ENCODE data around the gene SMNDC1. TPM values are rescaled to one million over a fixed set of nuclear protein-coding genes. Genes with fewer than 3 reads are reported as not detected.
"Not testable (repeated sequence)": the region's sequence is repeated elsewhere in the genome, so short reads cannot be mapped to it uniquely, and the experiment has no call there.

The SMNDC1 gene
- total RNA-seq, 1 experiment from 2014 or later, result 48.2 TPM

DNA sequence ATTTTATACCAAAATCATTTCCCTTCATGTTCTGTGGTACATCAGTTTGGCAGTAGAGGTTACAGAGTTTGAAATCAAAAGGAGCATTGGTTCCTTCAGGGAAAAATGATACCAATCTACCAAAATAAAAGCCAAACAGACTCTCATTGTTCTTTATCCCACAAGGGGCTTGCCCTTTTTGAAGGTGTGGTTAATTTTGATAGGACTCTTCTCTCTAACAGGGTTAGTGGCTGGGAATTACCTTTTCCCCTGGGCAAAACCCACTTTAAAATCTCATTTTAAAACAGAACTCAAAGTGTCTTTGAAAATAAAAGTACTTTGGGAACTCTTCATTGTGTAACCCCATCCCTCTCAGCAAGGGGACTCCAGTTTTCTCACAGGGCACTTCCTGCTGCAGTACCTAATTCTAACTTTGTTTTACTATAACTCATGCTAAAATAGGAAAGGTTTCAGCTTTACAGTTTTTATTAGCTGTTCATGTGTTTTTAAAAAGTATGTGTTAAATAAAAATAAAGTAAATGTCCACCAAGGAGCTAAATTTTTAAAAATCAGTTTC lies 30.6 kb downstream of the SMNDC1 start:
- Mint-ChIP-seq H3K4me1 (ENCODE audit: insufficient read depth, unreplicated experiment) (peaks cover 16% of the 10 kb centered on the region), H3K36me3 (ENCODE audit: insufficient read depth, unreplicated experiment) (peaks cover 5% of the 10 kb centered on the region), H3K27ac (ENCODE audit: low read depth, unreplicated experiment) (peak overlapping the region; percentile 2), H3K4me3 (ENCODE audit: unreplicated experiment) (no peak overlapping the region), H3K27me3 (ENCODE audit: insufficient read depth, unreplicated experiment) (no peaks in the 10 kb centered on the region), H3K9me3 (ENCODE audit: unreplicated experiment) (no peaks in the 10 kb centered on the region)
- CTCF ChIA-PET, result interaction anchor here (1.3 to 3.7 kb wide), 5 partner anchors 50 to 390 kb away, joined by 4 to 42 read pairs (median 6); no protein-coding TSS in a partner anchor
- TF ChIP-seq, protein P1, sequence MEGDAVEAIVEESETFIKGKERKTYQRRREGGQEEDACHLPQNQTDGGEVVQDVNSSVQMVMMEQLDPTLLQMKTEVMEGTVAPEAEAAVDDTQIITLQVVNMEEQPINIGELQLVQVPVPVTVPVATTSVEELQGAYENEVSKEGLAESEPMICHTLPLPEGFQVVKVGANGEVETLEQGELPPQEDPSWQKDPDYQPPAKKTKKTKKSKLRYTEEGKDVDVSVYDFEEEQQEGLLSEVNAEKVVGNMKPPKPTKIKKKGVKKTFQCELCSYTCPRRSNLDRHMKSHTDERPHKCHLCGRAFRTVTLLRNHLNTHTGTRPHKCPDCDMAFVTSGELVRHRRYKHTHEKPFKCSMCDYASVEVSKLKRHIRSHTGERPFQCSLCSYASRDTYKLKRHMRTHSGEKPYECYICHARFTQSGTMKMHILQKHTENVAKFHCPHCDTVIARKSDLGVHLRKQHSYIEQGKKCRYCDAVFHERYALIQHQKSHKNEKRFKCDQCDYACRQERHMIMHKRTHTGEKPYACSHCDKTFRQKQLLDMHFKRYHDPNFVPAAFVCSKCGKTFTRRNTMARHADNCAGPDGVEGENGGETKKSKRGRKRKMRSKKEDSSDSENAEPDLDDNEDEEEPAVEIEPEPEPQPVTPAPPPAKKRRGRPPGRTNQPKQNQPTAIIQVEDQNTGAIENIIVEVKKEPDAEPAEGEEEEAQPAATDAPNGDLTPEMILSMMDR (IDR thresholded peaks at IDR 0.05; ENCODE audit: unreplicated experiment), result no peak
- no peak for DNase-seq (ENCODE audit: unreplicated experiment)
- intact Hi-C loops (cut with micrococcal nuclease), result no loop called here
- POLR2A ChIA-PET, result interaction anchor here (0.7 to 4.0 kb wide), 11 partner anchors 11 to 136 kb away, joined by 3 to 30 read pairs (median 5); partner anchors contain the start of gene SMNDC1
- BruUV-seq (replicated peaks), result no TSS peak

DNA sequence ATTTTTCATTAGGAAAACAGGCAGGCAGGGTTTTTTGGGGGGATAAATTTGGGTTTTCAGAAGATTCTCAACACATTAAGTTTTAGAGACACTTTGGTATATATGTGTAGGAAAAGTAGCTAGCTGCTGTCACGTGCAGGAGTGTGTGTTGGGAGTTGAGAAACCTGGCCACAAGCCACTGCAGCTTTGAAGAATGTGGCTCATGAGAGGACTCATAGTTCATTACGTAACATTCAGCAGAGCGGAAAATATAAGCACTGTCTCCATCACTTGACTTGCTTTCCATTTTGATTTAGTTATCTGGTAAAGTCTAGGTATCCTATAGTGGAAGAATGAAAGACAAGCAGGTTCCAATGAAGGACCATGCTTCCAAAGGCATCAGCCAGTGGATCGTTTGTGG lies 31.2 kb downstream of the SMNDC1 start:
- ChIA-PET POLR2A (interaction anchor here (0.6 to 4.0 kb wide), 8 partner anchors 31 to 136 kb away, joined by 3 to 30 read pairs (median 4); partner anchors contain the start of gene SMNDC1), CTCF (interaction anchor here (0.6 to 3.7 kb wide), 7 partner anchors 18 to 389 kb away, joined by 3 to 42 read pairs (median 4); no protein-coding TSS in a partner anchor)
- peaks cover 16% of the 10 kb centered on the region for H3K4me1 Mint-ChIP-seq (ENCODE audit: insufficient read depth, unreplicated experiment)
- BruUV-seq (replicated peaks), result no TSS peak
- peak; percentile 91 for DNase-seq (ENCODE audit: unreplicated experiment)
- no peak overlapping the region for H3K4me3 Mint-ChIP-seq (ENCODE audit: unreplicated experiment)
- no peaks in the 10 kb centered on the region for H3K9me3 Mint-ChIP-seq (ENCODE audit: unreplicated experiment)
- intact Hi-C loops (cut with micrococcal nuclease), result no loop called here
- TF ChIP-seq, protein P1 (IDR thresholded peaks at IDR 0.05; ENCODE audit: unreplicated experiment), result no peak
- peak overlapping the region; percentile 2 for H3K27ac Mint-ChIP-seq (ENCODE audit: low read depth, unreplicated experiment)
- peaks cover 5% of the 10 kb centered on the region for H3K36me3 Mint-ChIP-seq (ENCODE audit: insufficient read depth, unreplicated experiment)
- H3K27me3 Mint-ChIP-seq (ENCODE audit: insufficient read depth, unreplicated experiment), result no peaks in the 10 kb centered on the region

DNA sequence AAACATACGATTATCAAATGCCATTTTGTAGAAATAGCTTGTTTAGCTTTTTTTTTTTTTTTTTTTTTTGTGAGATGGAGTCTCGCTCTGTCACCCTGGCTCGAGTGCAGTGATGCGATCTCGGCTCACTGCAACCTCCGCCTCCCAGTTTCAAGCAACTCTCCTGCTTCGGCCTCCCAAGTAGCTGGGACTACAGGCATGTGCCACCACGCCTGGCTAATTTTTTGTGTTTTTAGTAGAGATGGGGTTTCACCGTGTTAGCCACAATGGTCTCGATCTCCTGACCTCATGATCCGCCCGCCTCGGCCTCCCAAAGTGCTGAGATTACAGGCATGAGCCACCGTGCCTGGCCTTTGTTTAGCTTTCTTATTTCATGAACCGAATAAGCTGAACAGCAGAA lies 31.7 kb downstream of the SMNDC1 start:
- CTCF ChIA-PET, result interaction anchor here (0.6 to 3.7 kb wide), 7 partner anchors 18 to 389 kb away, joined by 3 to 42 read pairs (median 4); no protein-coding TSS in a partner anchor

DNA sequence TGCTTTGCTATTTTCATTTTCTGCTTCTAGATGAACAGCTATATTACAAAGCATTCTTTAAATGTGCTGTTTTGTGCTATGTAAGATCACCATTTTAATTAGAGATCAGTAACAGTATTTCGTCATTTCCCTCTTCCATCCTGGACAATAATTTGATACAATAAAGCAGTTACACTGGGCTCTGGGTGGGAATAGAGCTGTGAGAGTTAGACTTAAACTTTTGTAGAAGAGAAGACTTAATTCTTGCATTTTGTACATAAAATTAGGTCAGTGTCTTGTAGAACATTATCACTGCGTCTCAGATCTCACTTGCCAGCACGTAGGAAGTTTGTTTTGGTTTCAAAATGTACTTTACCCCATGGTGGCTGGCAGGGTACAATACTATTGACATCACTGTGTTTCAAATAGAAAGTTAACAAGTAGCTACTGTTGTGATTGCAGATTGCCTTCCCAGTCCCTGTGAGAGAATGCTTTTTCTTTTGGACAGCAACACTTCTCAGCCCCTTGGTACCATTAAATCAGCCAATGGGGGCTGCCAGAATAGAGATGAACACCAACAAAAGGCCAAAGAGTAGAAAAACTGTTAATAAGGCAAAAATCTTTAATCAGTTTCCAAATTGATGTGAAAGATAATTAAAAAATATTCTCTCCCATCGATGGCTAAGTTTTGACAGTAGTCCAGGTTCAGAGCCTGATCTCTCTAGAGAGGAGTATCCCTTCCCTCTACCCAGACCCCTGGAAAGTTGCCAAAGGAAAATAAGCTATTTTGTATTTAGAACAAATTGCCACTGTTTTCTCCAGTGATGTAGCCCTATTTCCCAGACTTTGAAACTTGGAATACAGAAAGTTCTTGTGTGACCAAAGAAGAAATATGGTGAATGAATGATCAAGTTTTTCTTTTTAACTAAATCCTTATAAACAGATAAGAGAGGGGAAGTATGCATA lies 35.1 kb downstream of the SMNDC1 start:
- H3K9me3 Mint-ChIP-seq (ENCODE audit: unreplicated experiment), result no peaks in the 10 kb centered on the region
- intact Hi-C loops (cut with micrococcal nuclease), result no loop called here
- TF ChIP-seq, protein P1 (IDR thresholded peaks at IDR 0.05; ENCODE audit: unreplicated experiment), result no peak
- no peaks in the 10 kb centered on the region for H3K27me3 Mint-ChIP-seq (ENCODE audit: insufficient read depth, unreplicated experiment)
- H3K4me3 Mint-ChIP-seq (ENCODE audit: unreplicated experiment), result no peak overlapping the region
- ChIA-PET POLR2A (interaction anchor here (0.6 to 1.6 kb wide), 6 partner anchors 14 to 279 kb away, joined by 3 to 8 read pairs (median 4); no protein-coding TSS in a partner anchor), CTCF (interaction anchor here (0.6 to 1.0 kb wide), 7 partner anchors 9 to 264 kb away, joined by 3 to 5 read pairs (median 3); no protein-coding TSS in a partner anchor)
- BruUV-seq (replicated peaks), result no TSS peak
- no peak for DNase-seq (ENCODE audit: unreplicated experiment)
- peak overlapping the region; percentile 10 for H3K27ac Mint-ChIP-seq (ENCODE audit: low read depth, unreplicated experiment)
- peaks cover 16% of the 10 kb centered on the region for H3K4me1 Mint-ChIP-seq (ENCODE audit: insufficient read depth, unreplicated experiment)
- peaks cover 5% of the 10 kb centered on the region for H3K36me3 Mint-ChIP-seq (ENCODE audit: insufficient read depth, unreplicated experiment)

More for the DNA sequence above, 31.7 kb downstream of the SMNDC1 start:
- POLR2A ChIA-PET, result interaction anchor here (0.6 to 4.0 kb wide), 8 partner anchors 24 to 135 kb away, joined by 3 to 30 read pairs (median 4); partner anchors contain the start of gene SMNDC1
- Mint-ChIP-seq H3K27ac (ENCODE audit: low read depth, unreplicated experiment) (peak overlapping the region; percentile 2), H3K4me1 (ENCODE audit: insufficient read depth, unreplicated experiment) (peaks cover 16% of the 10 kb centered on the region)
- intact Hi-C loops (cut with micrococcal nuclease); BruUV-seq (replicated peaks); H3K9me3 Mint-ChIP-seq (ENCODE audit: unreplicated experiment); H3K27me3 Mint-ChIP-seq (ENCODE audit: insufficient read depth, unreplicated experiment); DNase-seq (ENCODE audit: unreplicated experiment); H3K4me3 Mint-ChIP-seq (ENCODE audit: unreplicated experiment); H3K36me3 Mint-ChIP-seq (ENCODE audit: insufficient read depth, unreplicated experiment): not testable (repeated sequence)

Measured in MCF 10A (cell line).